ENCODE results near the gene SLC17A9. TPM values are rescaled to one million over a fixed set of nuclear protein-coding genes. Genes with fewer than 3 reads are reported as not detected.
A peak's percentile ranks its signal among the peaks of the same experiment; 100 is the strongest.

SLC17A9 gene
- total and polyA plus RNA-seq, 10 of the 15 experiments (the other 5 are each of a cell fraction or from before 2014, with no cell fraction given), result 0.72 to 74.1 (median 29.4) TPM

GRCh38 chr20:62938105-62938888 lies 14.2 kb upstream of the SLC17A9 start, which contains the start of gene GID8 (continued):
- TF ChIP-seq, protein P1, sequence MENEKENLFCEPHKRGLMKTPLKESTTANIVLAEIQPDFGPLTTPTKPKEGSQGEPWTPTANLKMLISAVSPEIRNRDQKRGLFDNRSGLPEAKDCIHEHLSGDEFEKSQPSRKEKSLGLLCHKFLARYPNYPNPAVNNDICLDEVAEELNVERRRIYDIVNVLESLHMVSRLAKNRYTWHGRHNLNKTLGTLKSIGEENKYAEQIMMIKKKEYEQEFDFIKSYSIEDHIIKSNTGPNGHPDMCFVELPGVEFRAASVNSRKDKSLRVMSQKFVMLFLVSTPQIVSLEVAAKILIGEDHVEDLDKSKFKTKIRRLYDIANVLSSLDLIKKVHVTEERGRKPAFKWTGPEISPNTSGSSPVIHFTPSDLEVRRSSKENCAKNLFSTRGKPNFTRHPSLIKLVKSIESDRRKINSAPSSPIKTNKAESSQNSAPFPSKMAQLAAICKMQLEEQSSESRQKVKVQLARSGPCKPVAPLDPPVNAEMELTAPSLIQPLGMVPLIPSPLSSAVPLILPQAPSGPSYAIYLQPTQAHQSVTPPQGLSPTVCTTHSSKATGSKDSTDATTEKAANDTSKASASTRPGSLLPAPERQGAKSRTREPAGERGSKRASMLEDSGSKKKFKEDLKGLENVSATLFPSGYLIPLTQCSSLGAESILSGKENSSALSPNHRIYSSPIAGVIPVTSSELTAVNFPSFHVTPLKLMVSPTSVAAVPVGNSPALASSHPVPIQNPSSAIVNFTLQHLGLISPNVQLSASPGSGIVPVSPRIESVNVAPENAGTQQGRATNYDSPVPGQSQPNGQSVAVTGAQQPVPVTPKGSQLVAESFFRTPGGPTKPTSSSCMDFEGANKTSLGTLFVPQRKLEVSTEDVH (IDR thresholded peaks at IDR 0.05; ENCODE audit: low read depth, partially characterized antibody), result no peak
- TF ChIP-seq, protein P2, sequence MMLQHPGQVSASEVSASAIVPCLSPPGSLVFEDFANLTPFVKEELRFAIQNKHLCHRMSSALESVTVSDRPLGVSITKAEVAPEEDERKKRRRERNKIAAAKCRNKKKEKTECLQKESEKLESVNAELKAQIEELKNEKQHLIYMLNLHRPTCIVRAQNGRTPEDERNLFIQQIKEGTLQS (IDR thresholded peaks at IDR 0.05; ENCODE audit: borderline replicate concordance, extremely low read depth, low read depth, low read length), result no peak
- TF ChIP-seq NFIC (IDR thresholded peaks at IDR 0.05; ENCODE audit: low read depth, low read length), result no peak
- TF ChIP-seq KLF5 (IDR thresholded peaks at IDR 0.05; ENCODE audit: partially characterized antibody), result no peak
- peak; percentile 53 for TF ChIP-seq POLR2A (IDR thresholded peaks at IDR 0.05; ENCODE audit: low read depth, low read length)
- peak in 1 of 2 experiments; percentile 43; a peak in 2 of 4 replicates for TF ChIP-seq BHLHE40 (IDR thresholded peaks at IDR 0.05; ENCODE audit: borderline replicate concordance in 1 of 2, low read depth in 2 of 2, low read length in 1 of 2)
- TF ChIP-seq BACH1 (IDR thresholded peaks at IDR 0.05; ENCODE audit: borderline replicate concordance), result peak; percentile 50; the same call in 1 of the 2 replicates
- TF ChIP-seq NR2C1 (IDR thresholded peaks at IDR 0.05), result 0 out of 2 replicates have a peak, but pooled peaks have one; percentile 14
- no peak for TF ChIP-seq PAX8 (IDR thresholded peaks at IDR 0.05)
- TF ChIP-seq RB1 (IDR thresholded peaks at IDR 0.05; ENCODE audit: borderline replicate concordance), result peak; percentile 60; the same call in 1 of the 2 replicates
- peak; percentile 43; the same call in 1 of the 2 replicates for TF ChIP-seq YY1 (IDR thresholded peaks at IDR 0.05; ENCODE audit: low read depth, low read length)
- no peak for TF ChIP-seq RCOR1 (conservative IDR thresholded peaks at IDR 0.05; ENCODE audit: low read depth, low read length)
- TF ChIP-seq NR2F1 (conservative IDR thresholded peaks at IDR 0.05), result peak; percentile 62
- TF ChIP-seq ZZZ3 (IDR thresholded peaks at IDR 0.05; ENCODE audit: control insufficient read depth, insufficient read length, low read depth), result no peak
- no peak for TF ChIP-seq WRNIP1 (IDR thresholded peaks at IDR 0.05; ENCODE audit: borderline replicate concordance, low read depth, low read length)
- peak in 1 of 2 experiments; percentile 9; a peak in 2 of 3 replicates for TF ChIP-seq EGR1 (IDR thresholded peaks at IDR 0.05; ENCODE audit: borderline replicate concordance in 1 of 2, low read depth in 2 of 2, low read length in 2 of 2)
- no peak for TF ChIP-seq ZBTB11 (CRISPR knock-in tag; IDR thresholded peaks at IDR 0.05)
- TF ChIP-seq TCF7 (IDR thresholded peaks at IDR 0.05; ENCODE audit: borderline replicate concordance), result no peak
- TF ChIP-seq SMARCA5 (IDR thresholded peaks at IDR 0.05), result peak; percentile 80
